D721Med (cell line): ENCODE results near the gene NDUFAF5.

Source experiments
- DNase-seq: peaks from one replicate; pipeline ENCODE4 v3.0.0; 2011; ENCODE audit warnings: low spot score; ENCODE audit not compliant: insufficient read length
- FAIRE-seq: peaks from 2 replicates; lab custom pipeline; 2011; peaks lifted over from hg19 to GRCh38; lab: Jason Lieb, UNC
- CTCF ChIP-seq: IDR thresholded peaks from 2 replicates; pipeline ENCODE4 v1.5.1; 2012; ENCODE audit warnings: mild to moderate bottlenecking, control low read depth; ENCODE audit not compliant: insufficient read depth; ENCODE audit errors: missing control alignments

NDUFAF5 gene

DNA sequence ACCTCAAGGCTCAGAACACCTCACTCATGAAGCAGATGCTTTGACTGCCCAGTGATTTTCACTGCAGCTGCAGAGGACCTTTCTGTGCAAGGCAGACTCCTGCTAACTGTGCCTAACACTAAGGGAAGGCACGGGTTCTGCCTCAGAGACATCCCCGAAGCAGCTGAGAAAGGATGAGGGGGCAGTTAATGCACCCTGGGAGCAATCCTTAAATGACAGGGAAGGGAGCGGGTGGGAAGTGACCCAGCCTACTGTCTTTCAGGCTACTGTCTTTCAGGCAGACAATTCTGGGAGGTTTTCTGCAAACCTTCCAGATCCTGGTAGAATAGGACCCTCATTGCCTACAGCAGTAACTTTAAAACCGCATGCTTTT is 55.3 kb downstream of the NDUFAF5 start:
- DNase-seq: no peak
- FAIRE-seq: no peak
- TF ChIP-seq CTCF: no peak

DNA sequence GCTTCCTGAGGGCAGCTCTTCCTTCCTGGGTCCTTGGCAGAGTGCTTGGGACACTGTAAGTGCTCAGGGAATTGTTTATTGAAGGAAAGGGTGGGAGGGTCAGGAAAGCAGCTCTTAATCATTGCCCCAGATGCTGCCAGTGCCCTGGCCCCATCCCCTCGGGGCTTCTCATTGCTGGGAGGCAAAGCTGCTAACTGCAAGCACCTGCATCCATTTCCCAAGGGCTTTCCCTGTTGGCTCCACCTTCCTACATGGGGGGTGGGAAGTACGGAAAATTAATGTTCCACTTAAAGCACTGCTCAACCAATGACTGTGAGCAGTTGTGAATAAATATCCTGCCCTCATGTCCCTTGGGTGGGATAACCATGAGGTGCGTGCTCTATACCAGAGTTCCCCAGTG is 56.4 kb downstream of the NDUFAF5 start:
- FAIRE-seq (no peak), DNase-seq (no peak)
- TF ChIP-seq CTCF: no peak

GRCh38 chr20:13844296-13844695 is 59.5 kb downstream of the NDUFAF5 start:
- TF ChIP-seq CTCF: no peak
- no peak for DNase-seq
- no peak for FAIRE-seq

DNA sequence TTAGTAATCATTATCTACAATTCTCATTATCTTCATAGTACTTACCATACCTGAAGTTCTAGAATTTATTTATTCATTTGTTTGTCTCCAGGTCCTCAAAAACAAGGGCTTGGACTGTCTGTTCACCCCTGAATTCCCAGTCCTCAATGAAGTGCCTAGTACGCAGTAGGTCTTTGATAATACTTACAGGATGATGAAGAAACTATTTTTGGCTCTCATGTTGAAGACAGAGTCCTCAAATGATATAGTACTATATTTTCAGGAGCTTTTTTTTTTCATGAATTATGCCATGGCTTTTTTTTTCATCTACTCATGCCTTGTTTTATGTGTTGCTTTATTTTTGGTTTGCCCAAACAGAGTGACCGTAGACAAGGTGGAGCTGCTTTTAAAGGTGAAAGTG is 66.5 kb downstream of the NDUFAF5 start:
- no peak for TF ChIP-seq CTCF
- DNase-seq (no peak), FAIRE-seq (no peak)

GRCh38 chr20:13852306-13852705 is 67.5 kb downstream of the NDUFAF5 start:
- no peak for FAIRE-seq
- no peak for DNase-seq

GRCh38 chr20:13855613-13856012 is 70.8 kb downstream of the NDUFAF5 start:
- DNase-seq (no peak), FAIRE-seq (no peak)
- no peak for TF ChIP-seq CTCF

More at GRCh38 chr20:13852306-13852705, 67.5 kb downstream of the NDUFAF5 start:
- TF ChIP-seq CTCF: no peak

GRCh38 chr20:13856354-13856753 is 71.5 kb downstream of the NDUFAF5 start:
- no peak for FAIRE-seq
- no peak for DNase-seq
- no peak for TF ChIP-seq CTCF
